GM12878 (cell line): ENCODE data around the gene CACNG4.

ENCODE experiments used
- FOS ChIP-seq: IDR thresholded peaks from 3 replicates; pipeline ENCODE4 v1.6.1; 2011; ENCODE audit warnings: borderline replicate concordance; ENCODE audit not compliant: insufficient read length; ENCODE audit errors: extremely low read depth
- GABPA ChIP-seq: IDR thresholded peaks from 2 replicates; pipeline ENCODE4 v1.6.1; 2014; ENCODE audit warnings: antibody characterized with exemption, low read depth, mild to moderate bottlenecking, inconsistent platforms
- SRF ChIP-seq, 2 experiments: IDR thresholded peaks; 2 replicates each; pipeline ENCODE4 v1.6.1; 2011; ENCODE audit warnings: low read depth in 2 of 2, low read length in 2 of 2, mild to moderate bottlenecking in 1 of 2, moderate library complexity in 1 of 2
- TF ChIP-seq, protein P1 (sequence below): IDR thresholded peaks from 2 replicates; pipeline ENCODE4 v1.6.1; 2012; ENCODE audit warnings: low read length, inconsistent platforms

DNA sequence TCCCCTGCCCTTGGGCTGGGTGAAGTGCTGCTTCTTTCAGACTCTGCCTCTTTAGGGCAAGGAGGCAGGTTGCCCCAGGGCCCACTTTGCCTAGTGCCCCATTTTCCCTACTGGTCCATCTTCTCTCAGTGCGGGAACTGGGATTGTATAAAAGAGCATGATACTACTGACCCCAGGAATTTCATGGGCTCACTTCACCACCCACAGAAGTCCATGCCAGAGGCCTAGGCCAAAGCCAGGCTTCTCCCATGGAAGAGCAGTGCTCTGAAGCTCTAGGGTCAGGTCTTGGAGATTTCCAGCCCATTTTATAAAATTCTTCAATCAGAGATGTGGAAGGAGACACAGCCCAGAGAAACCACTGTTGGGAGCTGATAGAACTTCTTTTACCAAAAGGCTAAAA is 85.6 kb downstream of the CACNG4 start:
- no peak for TF ChIP-seq GABPA
- TF ChIP-seq, protein P1, sequence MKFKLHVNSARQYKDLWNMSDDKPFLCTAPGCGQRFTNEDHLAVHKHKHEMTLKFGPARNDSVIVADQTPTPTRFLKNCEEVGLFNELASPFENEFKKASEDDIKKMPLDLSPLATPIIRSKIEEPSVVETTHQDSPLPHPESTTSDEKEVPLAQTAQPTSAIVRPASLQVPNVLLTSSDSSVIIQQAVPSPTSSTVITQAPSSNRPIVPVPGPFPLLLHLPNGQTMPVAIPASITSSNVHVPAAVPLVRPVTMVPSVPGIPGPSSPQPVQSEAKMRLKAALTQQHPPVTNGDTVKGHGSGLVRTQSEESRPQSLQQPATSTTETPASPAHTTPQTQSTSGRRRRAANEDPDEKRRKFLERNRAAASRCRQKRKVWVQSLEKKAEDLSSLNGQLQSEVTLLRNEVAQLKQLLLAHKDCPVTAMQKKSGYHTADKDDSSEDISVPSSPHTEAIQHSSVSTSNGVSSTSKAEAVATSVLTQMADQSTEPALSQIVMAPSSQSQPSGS, result no peak
- no peak for TF ChIP-seq FOS
- no peak for TF ChIP-seq SRF (IDR thresholded peaks at IDR 0.05; ENCODE audit: low read depth in 2 of 2, low read length in 2 of 2)
